Progenitor cell of endocrine pancreas (in vitro differentiated cells): ENCODE data around the gene LAMP1. TPM values are rescaled to one million over a fixed set of nuclear protein-coding genes. Genes with fewer than 3 reads are reported as not detected.
A peak's percentile ranks its signal among the peaks of the same experiment; 100 is the strongest.

Experiments used
- DNase-seq: peaks from one replicate; pipeline ENCODE4 v3.0.0; 2021; ENCODE audit warnings: low spot score; ENCODE audit not compliant: unreplicated experiment
- H3K27ac Mint-ChIP-seq: 2 replicates; pipeline ENCODE4 v1.8.0; 2021; ENCODE audit warnings: mild to moderate bottlenecking, moderate library complexity, mixed read lengths
- H3K27me3 Mint-ChIP-seq: 2 replicates; pipeline ENCODE4 v1.8.0; 2021; ENCODE audit warnings: mixed read lengths
- H3K36me3 Mint-ChIP-seq: 2 replicates; pipeline ENCODE4 v1.8.0; 2022; ENCODE audit warnings: mixed read lengths; ENCODE audit not compliant: insufficient read depth
- H3K4me1 Mint-ChIP-seq: 2 replicates; pipeline ENCODE4 v1.8.0; 2021; ENCODE audit warnings: low read depth, mixed read lengths
- H3K4me3 Mint-ChIP-seq: 2 replicates; pipeline ENCODE4 v1.8.0; 2021; ENCODE audit warnings: low read depth, mild to moderate bottlenecking, moderate library complexity, mixed read lengths
- H3K9me3 Mint-ChIP-seq: 2 replicates; pipeline ENCODE4 v1.8.0; 2021; ENCODE audit warnings: low read depth, mixed read lengths
- CTCF ChIP-seq: fragments of 200-600 bp; sonication (generic); IDR thresholded peaks from one replicate; pipeline ENCODE4 v1.5.0; 2021; ENCODE audit warnings: antibody characterized with exemption, mild to moderate bottlenecking; ENCODE audit not compliant: unreplicated experiment
- total RNA-seq: library from RNA; stranded (reverse); gene quantifications from 2 replicates; pipeline ENCODE4 v1.2.1, GENCODE V29; 2021

LAMP1 gene
- total RNA-seq, 1 donor from 2014 or later = 107 TPM

GRCh38 chr13:113360446-113360845 lies 63.4 kb downstream of the LAMP1 start:
- H3K36me3 Mint-ChIP-seq = peaks cover 4% of the 10 kb centered on the region
- TF ChIP-seq CTCF = no peak
- H3K4me3 Mint-ChIP-seq = no peak overlapping the region
- no peak for DNase-seq
- no peaks in the 10 kb centered on the region for H3K9me3 Mint-ChIP-seq
- H3K4me1 Mint-ChIP-seq = peaks cover 21% of the 10 kb centered on the region
- no peaks in the 10 kb centered on the region for H3K27me3 Mint-ChIP-seq
- H3K27ac Mint-ChIP-seq = no peak overlapping the region

GRCh38 chr13:113361406-113361805 lies 64.4 kb downstream of the LAMP1 start:
- no peak for DNase-seq
- Mint-ChIP-seq H3K27ac (no peak overlapping the region), H3K4me1 (peaks cover 21% of the 10 kb centered on the region), H3K9me3 (no peaks in the 10 kb centered on the region), H3K27me3 (no peaks in the 10 kb centered on the region), H3K36me3 (peaks cover 1% of the 10 kb centered on the region), H3K4me3 (peak overlapping the region; percentile 21)
- no peak for TF ChIP-seq CTCF

- TF ChIP-seq CTCF = no peak
- peak; percentile 18 for DNase-seq
These were observed 67.4 kb downstream of the LAMP1 start for GRCh38 chr13:113364311-113364889.

GRCh38 chr13:113364901-113365582 lies 68.0 kb downstream of the LAMP1 start:
- H3K4me1 Mint-ChIP-seq = peaks cover 3% of the 10 kb centered on the region
- no peak for TF ChIP-seq CTCF
- peak overlapping the region; percentile 41 for H3K4me3 Mint-ChIP-seq
- no peak overlapping the region for H3K27ac Mint-ChIP-seq
- H3K36me3 Mint-ChIP-seq = no peaks in the 10 kb centered on the region
- peak; percentile 11 for DNase-seq
- H3K9me3 Mint-ChIP-seq = no peaks in the 10 kb centered on the region
- no peaks in the 10 kb centered on the region for H3K27me3 Mint-ChIP-seq

More at GRCh38 chr13:113364311-113364889, 67.4 kb downstream of the LAMP1 start:
- no peak overlapping the region for H3K4me3 Mint-ChIP-seq
- no peak overlapping the region for H3K27ac Mint-ChIP-seq
- peaks cover 7% of the 10 kb centered on the region for H3K4me1 Mint-ChIP-seq
- H3K36me3 Mint-ChIP-seq = no peaks in the 10 kb centered on the region
- H3K27me3 Mint-ChIP-seq = no peaks in the 10 kb centered on the region
- H3K9me3 Mint-ChIP-seq = no peaks in the 10 kb centered on the region

GRCh38 chr13:113365583-113365970 lies 68.5 kb downstream of the LAMP1 start:
- no peak for TF ChIP-seq CTCF
- H3K27ac Mint-ChIP-seq = peak overlapping the region; percentile 74
- H3K9me3 Mint-ChIP-seq = no peaks in the 10 kb centered on the region
- H3K27me3 Mint-ChIP-seq = no peaks in the 10 kb centered on the region
- H3K36me3 Mint-ChIP-seq = no peaks in the 10 kb centered on the region
- H3K4me1 Mint-ChIP-seq = peaks cover 3% of the 10 kb centered on the region
- H3K4me3 Mint-ChIP-seq = peak overlapping the region; percentile 41
- peak; percentile 8 for DNase-seq
